GM12864 (cell line): Measurements from ENCODE around the gene TNP2.
A peak's percentile ranks its signal among the peaks of the same experiment; 100 is the strongest.
"Not testable (repeated sequence)": the region's sequence is repeated elsewhere in the genome, so short reads cannot be mapped to it uniquely, and the experiment has no call there.

Experiments
- DNase-seq: peaks from one replicate; pipeline ENCODE4 v3.0.0-alpha.2; 2011; ENCODE audit warnings: low read depth
- H3K4me3 ChIP-seq: 2 replicates; pipeline ENCODE4 v1.5.1; 2011; ENCODE audit warnings: mild to moderate bottlenecking, low read depth, low read length, control low read depth
- TF ChIP-seq, protein P1 (sequence below): IDR thresholded peaks from 2 replicates; pipeline ENCODE4 v1.5.1; 2011; ENCODE audit warnings: low read depth, mild to moderate bottlenecking, moderate library complexity, low read length, control low read depth, inconsistent platforms; ENCODE audit errors: missing control alignments

TNP2 gene

DNA sequence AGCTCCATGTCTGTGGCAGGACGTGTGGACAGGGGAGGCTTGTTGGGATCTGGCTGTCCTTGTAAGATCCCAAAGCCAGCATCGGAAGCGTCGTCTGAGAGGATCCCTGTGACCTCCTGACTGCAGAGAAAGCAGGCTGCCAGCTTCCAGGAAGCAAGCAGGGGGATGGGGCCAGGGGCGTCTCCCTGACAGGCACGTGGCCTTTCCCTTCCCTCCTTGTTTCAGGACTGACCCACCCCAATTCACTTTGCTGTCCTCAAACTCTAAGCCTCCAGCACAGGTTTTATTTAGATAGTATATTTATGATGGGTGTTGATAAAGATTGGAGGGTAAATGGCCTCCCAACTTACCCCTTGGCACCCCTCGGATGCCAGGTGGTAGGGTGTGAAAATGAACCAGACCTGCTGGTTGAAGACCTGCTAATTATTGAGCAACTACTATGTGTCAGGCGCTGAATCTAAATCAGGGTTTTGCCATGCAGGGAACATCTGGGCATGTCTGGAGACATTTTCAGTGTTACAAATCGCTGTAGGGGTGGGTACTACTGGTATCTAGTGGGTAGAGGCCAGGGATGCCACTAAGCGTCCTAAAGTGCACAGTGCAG, 37.7 kb downstream of the TNP2 start:
- TF ChIP-seq, protein P1, sequence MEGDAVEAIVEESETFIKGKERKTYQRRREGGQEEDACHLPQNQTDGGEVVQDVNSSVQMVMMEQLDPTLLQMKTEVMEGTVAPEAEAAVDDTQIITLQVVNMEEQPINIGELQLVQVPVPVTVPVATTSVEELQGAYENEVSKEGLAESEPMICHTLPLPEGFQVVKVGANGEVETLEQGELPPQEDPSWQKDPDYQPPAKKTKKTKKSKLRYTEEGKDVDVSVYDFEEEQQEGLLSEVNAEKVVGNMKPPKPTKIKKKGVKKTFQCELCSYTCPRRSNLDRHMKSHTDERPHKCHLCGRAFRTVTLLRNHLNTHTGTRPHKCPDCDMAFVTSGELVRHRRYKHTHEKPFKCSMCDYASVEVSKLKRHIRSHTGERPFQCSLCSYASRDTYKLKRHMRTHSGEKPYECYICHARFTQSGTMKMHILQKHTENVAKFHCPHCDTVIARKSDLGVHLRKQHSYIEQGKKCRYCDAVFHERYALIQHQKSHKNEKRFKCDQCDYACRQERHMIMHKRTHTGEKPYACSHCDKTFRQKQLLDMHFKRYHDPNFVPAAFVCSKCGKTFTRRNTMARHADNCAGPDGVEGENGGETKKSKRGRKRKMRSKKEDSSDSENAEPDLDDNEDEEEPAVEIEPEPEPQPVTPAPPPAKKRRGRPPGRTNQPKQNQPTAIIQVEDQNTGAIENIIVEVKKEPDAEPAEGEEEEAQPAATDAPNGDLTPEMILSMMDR = no peak
- H3K4me3 ChIP-seq = no peak overlapping the region
- DNase-seq = no peak

DNA sequence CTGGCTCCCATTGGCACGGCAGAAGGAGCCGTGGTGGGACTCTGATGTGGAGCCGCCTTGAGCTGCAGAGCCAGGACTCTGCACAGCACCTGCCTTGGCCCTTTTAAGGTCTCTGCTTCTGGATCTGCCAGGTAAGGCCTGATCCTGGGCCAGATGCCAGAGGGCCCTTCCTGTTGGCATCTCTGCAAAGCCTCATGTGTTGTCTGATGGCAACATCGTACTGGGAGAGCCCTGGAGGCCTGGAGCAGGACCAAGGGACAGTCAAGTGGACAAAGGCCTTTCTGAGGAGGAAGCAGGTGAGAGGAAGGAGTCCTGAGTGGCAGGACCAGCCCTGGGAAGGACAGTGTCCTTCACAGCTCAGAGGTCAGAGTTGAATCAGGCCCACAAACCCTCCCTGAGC, 39.2 kb downstream of the TNP2 start:
- TF ChIP-seq, protein P1 = no peak
- H3K4me3 ChIP-seq = no peak overlapping the region
- DNase-seq = no peak

DNA sequence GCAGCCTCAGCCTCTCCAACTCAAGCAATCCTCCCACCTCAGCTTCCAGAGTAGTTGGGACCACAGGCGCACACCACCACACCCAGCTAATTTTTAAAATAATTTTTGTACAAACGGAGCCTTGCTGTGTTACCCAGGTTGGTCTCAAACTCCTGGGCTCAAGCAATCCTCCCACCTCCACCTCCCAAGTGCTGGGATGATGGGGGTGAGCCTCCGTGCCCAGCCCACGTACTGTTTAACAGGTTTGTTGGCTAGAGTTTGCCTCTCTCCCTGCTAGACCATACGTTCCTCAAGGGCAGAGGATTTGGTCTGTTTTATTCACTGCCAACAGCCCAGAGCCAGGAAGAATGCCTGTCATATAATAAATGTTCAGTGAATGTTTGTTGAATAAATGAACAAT, 39.7 kb downstream of the TNP2 start:
- no peak overlapping the region for H3K4me3 ChIP-seq
- DNase-seq = no peak
- TF ChIP-seq, protein P1 = no peak

DNA sequence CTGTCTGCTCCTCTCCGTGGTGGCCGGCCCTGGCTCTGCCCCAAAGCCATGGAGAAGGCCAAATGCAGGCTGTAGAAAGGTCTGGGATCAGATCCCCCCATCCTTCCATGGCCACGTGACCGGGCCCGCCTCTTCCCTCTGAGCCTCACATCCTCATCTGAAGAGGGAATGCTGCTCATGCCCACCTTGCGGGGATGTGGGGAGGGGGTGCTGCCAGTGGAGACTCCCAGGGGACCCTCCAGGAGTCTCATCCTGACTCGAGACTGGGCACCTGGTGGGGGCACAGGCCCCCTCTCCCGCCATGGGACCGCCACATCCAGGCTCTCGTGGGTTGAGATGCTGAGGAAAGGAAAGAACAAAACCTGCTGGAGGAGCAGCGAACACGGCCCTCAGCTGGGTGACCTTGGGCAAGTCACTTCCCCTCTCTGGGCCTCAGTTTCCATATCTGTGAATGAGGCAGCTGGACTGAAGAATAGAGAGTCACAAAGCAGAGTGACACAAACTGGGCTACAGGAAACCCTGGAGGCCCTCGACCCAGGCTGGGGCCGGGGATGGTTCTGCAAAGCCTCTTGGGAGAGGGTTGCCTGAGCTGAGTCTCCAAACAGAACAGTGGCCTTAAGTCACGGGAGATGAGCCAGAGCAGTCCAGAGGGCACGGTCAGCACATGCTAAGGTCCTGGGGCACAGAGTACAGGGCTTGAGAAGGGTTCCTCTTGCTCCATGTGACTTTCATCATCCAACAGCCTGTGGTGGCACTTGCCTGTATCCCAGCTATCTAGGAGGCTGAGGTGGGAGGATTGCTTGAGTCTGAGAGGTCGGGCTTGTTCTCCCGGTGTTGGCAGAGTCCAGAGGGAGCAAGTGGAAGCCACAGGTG, 43.2 kb downstream of the TNP2 start:
- DNase-seq = no peak
- TF ChIP-seq, protein P1 = no peak

DNA sequence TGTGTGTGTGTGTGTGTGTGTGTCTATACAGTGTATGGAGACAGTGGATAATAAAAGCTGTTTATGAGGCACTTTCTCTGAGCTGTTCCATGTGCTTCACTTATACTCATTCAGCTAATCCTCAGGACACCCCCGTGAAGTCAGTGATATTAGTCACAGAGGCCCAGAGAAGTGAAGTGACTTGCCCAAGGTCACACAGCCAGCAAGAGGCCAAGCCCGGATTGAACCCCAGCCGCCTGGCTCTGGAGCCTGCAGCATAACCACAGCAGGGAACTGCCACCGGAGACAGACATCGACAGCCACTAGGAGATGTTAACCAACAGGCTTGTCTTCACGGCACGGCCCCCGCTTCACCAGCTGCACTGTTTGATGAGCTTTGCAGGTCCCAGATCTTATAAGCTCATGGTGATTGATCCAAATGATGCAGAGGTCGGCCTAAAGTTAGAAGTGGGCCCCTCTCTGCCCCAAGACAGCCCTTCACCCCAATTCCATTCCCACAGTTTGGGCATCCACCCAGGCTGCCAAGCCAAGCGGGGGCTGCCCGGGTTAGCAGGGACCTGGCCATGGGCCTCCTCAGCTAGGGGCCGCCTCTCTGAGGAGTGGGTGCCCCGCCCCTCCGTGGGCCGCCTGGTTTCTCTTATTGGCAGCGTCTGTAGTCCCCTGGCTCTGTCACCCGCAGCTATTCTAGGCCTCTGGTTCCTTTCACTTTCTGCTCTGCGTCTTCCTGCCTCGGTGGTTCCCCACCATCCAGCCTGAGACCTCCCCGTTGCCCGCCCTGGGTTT, 44.0 kb downstream of the TNP2 start:
- TF ChIP-seq, protein P1 = peak; percentile 7
- H3K4me3 ChIP-seq = peak overlapping the region; percentile 16

More for the DNA sequence above, 43.2 kb downstream of the TNP2 start:
- H3K4me3 ChIP-seq = no peak overlapping the region; the same call in 1 of the 2 replicates

DNA sequence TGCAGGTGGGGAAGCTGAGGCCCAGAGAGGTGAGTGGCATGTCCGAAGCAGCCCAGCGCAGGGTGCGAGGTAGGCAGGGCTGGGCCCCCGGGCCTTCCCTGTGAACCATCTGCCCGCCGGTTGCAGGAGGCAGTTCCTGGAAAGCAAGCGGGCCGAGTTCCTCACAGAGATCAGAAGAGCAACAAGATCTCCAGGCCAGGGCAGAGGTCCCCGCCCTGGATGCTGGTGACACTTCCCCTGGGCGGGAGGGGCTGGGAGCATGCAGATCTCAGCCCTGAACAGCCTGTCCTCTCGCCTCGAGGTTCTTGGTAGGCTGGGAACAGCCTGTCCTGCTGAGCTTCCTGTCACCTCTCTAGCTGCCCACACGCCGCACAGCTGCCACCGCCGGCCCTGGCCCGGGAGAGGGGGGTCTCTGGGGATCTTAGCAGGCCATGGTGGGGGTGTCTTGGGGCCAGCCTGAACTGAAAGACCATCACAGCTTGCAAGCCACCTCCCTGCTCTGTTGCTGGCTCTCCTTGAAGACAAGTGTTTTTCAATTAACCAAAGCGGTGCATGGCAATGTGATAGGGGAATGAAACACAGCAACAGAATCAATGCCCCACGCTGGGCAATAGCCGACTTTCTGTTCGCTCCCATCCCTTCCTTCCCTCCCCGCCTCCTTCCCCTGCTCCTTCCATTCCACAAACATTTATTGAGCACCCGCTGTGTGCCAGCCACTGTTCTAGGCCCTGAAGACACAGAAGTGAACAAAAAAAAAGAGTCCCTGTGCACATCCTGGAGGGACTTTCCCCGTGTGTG, 44.8 kb downstream of the TNP2 start:
- H3K4me3 ChIP-seq = no peak overlapping the region

More for the DNA sequence above, 44.0 kb downstream of the TNP2 start:
- peak; percentile 70 for DNase-seq

DNA sequence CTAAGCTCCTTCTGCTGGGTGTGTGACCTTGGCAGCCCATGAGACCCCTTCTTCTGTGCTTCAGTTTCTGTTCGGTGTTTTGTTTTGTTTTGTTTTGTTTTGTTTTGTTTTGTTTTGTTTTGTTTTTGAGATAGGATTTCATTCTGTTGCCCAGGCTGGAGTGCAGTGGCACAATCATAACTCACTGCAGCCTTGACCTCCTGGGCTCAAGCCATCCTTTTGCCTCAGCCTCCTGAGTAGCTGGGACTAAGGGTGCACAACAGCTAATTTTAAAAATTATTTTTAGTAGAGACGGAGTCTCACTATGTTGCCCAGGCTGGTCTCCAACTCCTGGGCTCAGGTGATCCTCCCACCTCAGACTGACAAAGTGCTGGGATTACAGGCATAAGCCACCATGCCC, 48.6 kb downstream of the TNP2 start:
- DNase-seq = not testable (repeated sequence)

More for the DNA sequence above, 44.8 kb downstream of the TNP2 start:
- TF ChIP-seq, protein P1 = no peak
- DNase-seq = no peak

More for the DNA sequence above, 48.6 kb downstream of the TNP2 start:
- not testable (repeated sequence) for H3K4me3 ChIP-seq
